IPS-NIHi11 (cell line): ENCODE data around the gene E2F3.
A peak's percentile ranks its signal among the peaks of the same experiment; 100 is the strongest.

Experiments used
- DNase-seq: peaks from one replicate; pipeline ENCODE4 v3.0.0; 2012; ENCODE audit warnings: mixed read lengths, low spot score

Gene E2F3

GRCh38 chr6:20401205-20402091 lies at the start of gene E2F3:
Gene E2F3 (plus strand): TSS chr6:20401879. CDS start chr6:20402233, 354 bp downstream.
- peak; percentile 98 for DNase-seq

GRCh38 chr6:20352346-20352745 lies 49.3 kb upstream of the E2F3 start:
- no peak for DNase-seq

- no peak for DNase-seq
Measured at GRCh38 chr6:20353134-20353533, 48.5 kb upstream of the E2F3 start.

GRCh38 chr6:20354366-20354765 lies 47.3 kb upstream of the E2F3 start:
- no peak for DNase-seq

- no peak for DNase-seq
Measured at GRCh38 chr6:20360471-20361119, 41.1 kb upstream of the E2F3 start.

- no peak for DNase-seq
Measured at GRCh38 chr6:20362623-20363022, 39.1 kb upstream of the E2F3 start.

- DNase-seq = no peak
Measured at GRCh38 chr6:20364327-20364726, 37.4 kb upstream of the E2F3 start.

GRCh38 chr6:20365456-20365855 lies 36.2 kb upstream of the E2F3 start:
- no peak for DNase-seq

GRCh38 chr6:20366082-20366830 lies 35.4 kb upstream of the E2F3 start:
- DNase-seq = no peak

- DNase-seq = no peak
Measured at GRCh38 chr6:20367743-20368485, 33.8 kb upstream of the E2F3 start.

GRCh38 chr6:20370393-20370792 lies 31.3 kb upstream of the E2F3 start:
- no peak for DNase-seq

GRCh38 chr6:20370801-20371200 lies 30.9 kb upstream of the E2F3 start:
- no peak for DNase-seq

- DNase-seq = no peak
Measured at GRCh38 chr6:20375436-20375835, 26.2 kb upstream of the E2F3 start.

GRCh38 chr6:20377623-20378265 lies 23.9 kb upstream of the E2F3 start:
- DNase-seq = peak; percentile 37

GRCh38 chr6:20379231-20379630 lies 22.4 kb upstream of the E2F3 start:
- DNase-seq = no peak

- no peak for DNase-seq
Measured at GRCh38 chr6:20386218-20386617, 15.5 kb upstream of the E2F3 start.

GRCh38 chr6:20389066-20389465 lies 12.6 kb upstream of the E2F3 start:
- DNase-seq = no peak

GRCh38 chr6:20393297-20393696 lies 8.4 kb upstream of the E2F3 start:
- no peak for DNase-seq

- no peak for DNase-seq
Measured at GRCh38 chr6:20399518-20399917, 2.2 kb upstream of the E2F3 start.

- no peak for DNase-seq
Measured at GRCh38 chr6:20400456-20401204, 1.0 kb upstream of the E2F3 start.

- DNase-seq = no peak
Measured at GRCh38 chr6:20402092-20402341, 338 bp downstream of the E2F3 start.
